Hepatocyte (in vitro differentiated cells): ENCODE measurements around the gene C19orf33. TPM values are rescaled to one million over a fixed set of nuclear protein-coding genes. Genes with fewer than 3 reads are reported as not detected.
A peak's percentile ranks its signal among the peaks of the same experiment; 100 is the strongest.

ENCODE experiments used
- DNase-seq: peaks from one replicate; pipeline ENCODE4 v3.0.0-alpha.2; 2016; ENCODE audit warnings: low spot score
- H2AFZ ChIP-seq: fragments of 200-600 bp; sonication (generic); 2 replicates; pipeline ENCODE4 v1.6.0; 2016; ENCODE audit warnings: antibody characterized with exemption, mild to moderate bottlenecking
- H3K27ac ChIP-seq: fragments of 200-600 bp; sonication (generic); 2 replicates; pipeline ENCODE4 v1.5.1; 2016; ENCODE audit warnings: mild to moderate bottlenecking
- H3K27me3 ChIP-seq: fragments of 200-600 bp; sonication (generic); 2 replicates; pipeline ENCODE4 v1.6.1; 2016
- H3K36me3 ChIP-seq: fragments of 200-600 bp; sonication (generic); replicated peaks from 2 replicates; pipeline ENCODE4 v1.5.1; 2016; ENCODE audit warnings: low read depth; ENCODE audit not compliant: insufficient read depth
- H3K4me1 ChIP-seq: fragments of 200-600 bp; sonication (generic); 2 replicates; pipeline ENCODE4 v1.5.1; 2016; ENCODE audit warnings: mild to moderate bottlenecking, moderate library complexity; ENCODE audit not compliant: insufficient read depth
- H3K4me2 ChIP-seq: fragments of 200-600 bp; sonication (generic); 2 replicates; pipeline ENCODE4 v1.6.0; 2016
- H3K4me3 ChIP-seq: fragments of 200-600 bp; sonication (generic); 2 replicates; pipeline ENCODE4 v1.5.1; 2016; ENCODE audit warnings: mild to moderate bottlenecking
- H3K79me2 ChIP-seq: fragments of 200-600 bp; sonication (generic); 2 replicates; pipeline ENCODE4 v1.6.0; 2017; ENCODE audit warnings: mild to moderate bottlenecking
- H3K9me2 ChIP-seq: fragments of 200-600 bp; sonication (generic); replicated peaks from 2 replicates; pipeline ENCODE4 v1.6.0; 2017; ENCODE audit warnings: mild to moderate bottlenecking; ENCODE audit not compliant: insufficient read depth
- H3K9me3 ChIP-seq: fragments of 200-600 bp; sonication (generic); 2 replicates; pipeline ENCODE4 v1.5.1; 2016; ENCODE audit warnings: low read depth, mild to moderate bottlenecking
- H4K20me1 ChIP-seq: fragments of 200-600 bp; sonication (generic); 2 replicates; pipeline ENCODE4 v1.6.0; 2016; ENCODE audit warnings: mild to moderate bottlenecking; ENCODE audit not compliant: insufficient read depth, poor library complexity, severe bottlenecking
- EZH2 ChIP-seq: fragments of 200-600 bp; sonication (generic); IDR thresholded peaks from 2 replicates; pipeline ENCODE4 v1.6.1; 2016; ENCODE audit warnings: antibody characterized with exemption, mild to moderate bottlenecking, borderline replicate concordance
- EZH2phosphoT487 ChIP-seq: fragments of 200-600 bp; sonication (generic); IDR thresholded peaks from one replicate; pipeline ENCODE4 v1.6.1; 2018; ENCODE audit warnings: antibody characterized with exemption, mild to moderate bottlenecking, low read depth, moderate library complexity; ENCODE audit not compliant: unreplicated experiment, severe bottlenecking
- WGBS: methylation state at CpG from one replicate; pipeline ENCODE4 v1.1.6; 2016; ENCODE audit warnings: low lambda C conversion rate; ENCODE audit errors: missing lambda C conversion rate; 5-methylcytosine and 5-hydroxymethylcytosine counted together
- polyA plus RNA-seq: library from polyadenylated mRNA; unstranded; fragments of >200 nt; fragmentation: Nextera tagmentation; extraction: Ambion mirVana; gene quantifications from 2 replicates; pipeline ENCODE4 v1.2.1, GENCODE V29; 2016
- total RNA-seq: library from RNA; depleted of rRNA; stranded (reverse); fragments of >200 nt; gene quantifications from 2 replicates; pipeline ENCODE4 v1.2.3, GENCODE V29; 2014
- TF ChIP-seq, protein P1 (sequence below): fragments of 200-600 bp; sonication (generic); IDR thresholded peaks from 2 replicates; pipeline ENCODE4 v1.5.1; 2016; ENCODE audit warnings: antibody characterized with exemption, mild to moderate bottlenecking; ENCODE audit not compliant: poor library complexity

Gene C19orf33
- total and polyA plus RNA-seq, 2 experiments from 2014 or later, result 118 to 126 TPM

DNA sequence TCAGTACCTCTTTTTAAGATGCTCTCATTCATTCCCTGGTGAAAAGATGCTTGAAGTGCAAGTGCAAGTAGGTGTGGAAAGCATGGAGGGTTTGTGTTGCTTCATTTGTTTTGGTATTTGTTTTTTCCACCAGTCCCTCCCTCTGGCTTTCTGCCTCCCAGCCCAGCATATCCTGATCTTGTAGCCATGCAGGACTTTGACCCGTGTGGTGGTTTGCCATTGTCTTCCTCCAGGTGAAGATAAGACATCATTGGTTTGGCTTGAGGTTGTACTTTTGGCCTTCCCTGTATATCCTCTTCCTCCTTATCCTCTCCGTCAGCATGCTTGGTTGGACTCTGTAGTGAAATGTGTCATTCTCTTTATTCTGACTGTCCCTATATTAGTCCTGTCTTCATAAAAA, 30.6 kb upstream of the C19orf33 start:
- Histone ChIP-seq H3K27ac (peak overlapping the region; percentile 63), H3K36me3 (no peaks in the 10 kb centered on the region), H3K4me3 (no peak overlapping the region), H3K4me1 (peaks cover 42% of the 10 kb centered on the region), H3K9me2 (no peaks in the 10 kb centered on the region), H3K79me2 (peaks cover 93% of the 10 kb centered on the region), H2AFZ (no peak overlapping the region), H3K9me3 (no peaks in the 10 kb centered on the region), H4K20me1 (peaks cover 52% of the 10 kb centered on the region), H3K27me3 (no peaks in the 10 kb centered on the region), H3K4me2 (peak overlapping the region; percentile 20)
- 59% methylated on average over 2 of the region's 2 CpGs for WGBS
- peak; percentile 59 for DNase-seq
- TF ChIP-seq, protein P1, sequence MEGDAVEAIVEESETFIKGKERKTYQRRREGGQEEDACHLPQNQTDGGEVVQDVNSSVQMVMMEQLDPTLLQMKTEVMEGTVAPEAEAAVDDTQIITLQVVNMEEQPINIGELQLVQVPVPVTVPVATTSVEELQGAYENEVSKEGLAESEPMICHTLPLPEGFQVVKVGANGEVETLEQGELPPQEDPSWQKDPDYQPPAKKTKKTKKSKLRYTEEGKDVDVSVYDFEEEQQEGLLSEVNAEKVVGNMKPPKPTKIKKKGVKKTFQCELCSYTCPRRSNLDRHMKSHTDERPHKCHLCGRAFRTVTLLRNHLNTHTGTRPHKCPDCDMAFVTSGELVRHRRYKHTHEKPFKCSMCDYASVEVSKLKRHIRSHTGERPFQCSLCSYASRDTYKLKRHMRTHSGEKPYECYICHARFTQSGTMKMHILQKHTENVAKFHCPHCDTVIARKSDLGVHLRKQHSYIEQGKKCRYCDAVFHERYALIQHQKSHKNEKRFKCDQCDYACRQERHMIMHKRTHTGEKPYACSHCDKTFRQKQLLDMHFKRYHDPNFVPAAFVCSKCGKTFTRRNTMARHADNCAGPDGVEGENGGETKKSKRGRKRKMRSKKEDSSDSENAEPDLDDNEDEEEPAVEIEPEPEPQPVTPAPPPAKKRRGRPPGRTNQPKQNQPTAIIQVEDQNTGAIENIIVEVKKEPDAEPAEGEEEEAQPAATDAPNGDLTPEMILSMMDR, result no peak
- TF ChIP-seq EZH2phosphoT487, result no peak
- no peak for TF ChIP-seq EZH2

DNA sequence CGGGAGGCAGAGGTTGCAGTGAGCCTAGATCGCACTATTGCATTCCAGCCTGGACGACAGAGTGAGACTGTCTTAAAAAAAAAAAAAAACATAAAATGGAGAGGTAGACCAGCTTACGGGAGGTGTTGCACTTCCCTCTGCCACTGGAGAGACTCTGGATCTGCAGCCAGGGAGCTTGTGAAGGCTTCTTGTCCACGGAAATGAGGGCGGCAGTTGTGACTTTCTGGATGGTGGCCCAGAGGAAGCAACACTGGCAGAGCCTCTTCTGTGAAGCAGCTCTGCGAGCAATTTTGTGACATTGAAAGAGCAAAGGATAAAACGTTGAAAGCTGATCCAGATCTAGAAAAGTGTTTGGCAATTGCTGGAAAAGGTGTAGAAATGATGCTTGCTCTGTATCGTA, 29.3 kb upstream of the C19orf33 start:
- WGBS, result 82% methylated on average over 9 of the region's 9 CpGs
- Histone ChIP-seq H3K4me1 (peaks cover 44% of the 10 kb centered on the region), H4K20me1 (peaks cover 49% of the 10 kb centered on the region), H3K9me2 (no peaks in the 10 kb centered on the region), H3K4me3 (no peak overlapping the region), H3K79me2 (peaks cover 93% of the 10 kb centered on the region), H3K9me3 (no peaks in the 10 kb centered on the region), H3K27ac (no peak overlapping the region), H2AFZ (no peak overlapping the region), H3K36me3 (no peaks in the 10 kb centered on the region), H3K27me3 (no peaks in the 10 kb centered on the region), H3K4me2 (no peak overlapping the region)
- no peak for DNase-seq
- TF ChIP-seq EZH2 (no peak), EZH2phosphoT487 (no peak)

DNA sequence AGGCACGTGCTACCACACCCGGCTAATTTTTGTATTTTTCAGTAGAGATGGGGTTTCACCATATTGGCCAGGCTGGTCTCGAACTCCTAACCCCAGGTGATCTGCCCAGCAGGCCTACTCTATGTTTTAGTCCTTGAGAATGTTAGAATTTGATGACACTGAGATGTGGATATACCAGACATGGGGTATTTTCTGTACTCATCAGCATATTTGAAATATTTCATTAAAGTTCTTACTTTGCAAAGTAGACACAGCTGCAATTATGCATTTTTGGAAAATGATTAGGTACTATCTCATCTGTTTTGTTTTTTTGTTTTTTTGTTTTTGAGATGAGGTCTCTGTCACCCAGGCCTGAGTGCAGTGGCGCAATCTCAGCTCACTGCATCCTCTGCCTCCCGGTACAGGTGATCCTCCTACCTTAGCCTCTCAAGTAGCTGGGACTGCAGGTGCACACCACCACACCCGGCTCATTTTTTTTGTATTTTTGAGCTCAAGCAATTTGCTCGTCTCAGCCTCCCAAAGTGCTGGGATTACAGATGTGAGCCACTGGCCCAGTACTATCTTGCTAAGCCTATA, 27.0 kb upstream of the C19orf33 start:
- Histone ChIP-seq H3K4me1 (peaks cover 33% of the 10 kb centered on the region), H3K27ac (peak overlapping the region; percentile 39), H3K36me3 (no peaks in the 10 kb centered on the region), H3K4me3 (no peak overlapping the region), H3K4me2 (peak overlapping the region; percentile 42), H3K27me3 (no peaks in the 10 kb centered on the region), H3K9me2 (no peaks in the 10 kb centered on the region), H2AFZ (no peak overlapping the region), H3K79me2 (peaks cover 93% of the 10 kb centered on the region), H3K9me3 (no peaks in the 10 kb centered on the region), H4K20me1 (peaks cover 55% of the 10 kb centered on the region)
- no peak for TF ChIP-seq EZH2
- TF ChIP-seq, protein P1, result no peak
- no peak for DNase-seq
- 88% methylated on average over 7 of the region's 7 CpGs for WGBS

DNA sequence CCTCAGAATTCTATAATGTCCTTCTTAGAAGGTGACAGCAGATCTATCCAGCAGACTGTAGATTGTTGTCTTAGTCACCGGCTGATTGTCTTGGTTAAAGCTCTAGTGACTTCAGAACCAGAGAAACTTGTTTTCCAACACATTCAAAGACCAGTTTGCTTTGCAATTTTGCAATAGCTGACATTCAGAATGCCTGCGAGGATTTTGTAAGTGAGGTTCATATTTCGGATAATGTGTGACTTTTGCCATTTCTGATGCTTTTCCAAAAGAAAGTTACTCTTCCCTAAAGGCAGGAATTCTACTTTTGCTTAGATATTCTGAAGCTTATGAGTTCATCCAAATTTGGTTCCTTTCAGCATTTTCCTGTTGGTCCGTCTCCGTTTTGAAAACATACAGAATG, 26.5 kb upstream of the C19orf33 start:
- no peaks in the 10 kb centered on the region for H3K9me2 ChIP-seq
- H3K36me3 ChIP-seq, result no peaks in the 10 kb centered on the region
- H3K27ac ChIP-seq, result peak overlapping the region; percentile 39
- H3K27me3 ChIP-seq, result no peaks in the 10 kb centered on the region
- H3K9me3 ChIP-seq, result no peaks in the 10 kb centered on the region
- TF ChIP-seq, protein P1, result no peak
- TF ChIP-seq EZH2, result no peak
- TF ChIP-seq EZH2phosphoT487, result no peak
- peaks cover 30% of the 10 kb centered on the region for H3K4me1 ChIP-seq
- peak overlapping the region; percentile 42 for H3K4me2 ChIP-seq
- H3K79me2 ChIP-seq, result peaks cover 93% of the 10 kb centered on the region
- no peak overlapping the region for H3K4me3 ChIP-seq
- no peak overlapping the region for H2AFZ ChIP-seq
- no peak for DNase-seq
- peaks cover 55% of the 10 kb centered on the region for H4K20me1 ChIP-seq
- WGBS, result 49% methylated on average over 5 of the region's 5 CpGs
